GM12864 (cell line): ENCODE data around the gene VWC2L.

Experiments
- DNase-seq: peaks from one replicate; pipeline ENCODE4 v3.0.0-alpha.2; 2011; ENCODE audit warnings: low read depth
- H3K4me3 ChIP-seq: 2 replicates; pipeline ENCODE4 v1.5.1; 2011; ENCODE audit warnings: mild to moderate bottlenecking, low read depth, low read length, control low read depth
- TF ChIP-seq, protein P1 (sequence below): IDR thresholded peaks from 2 replicates; pipeline ENCODE4 v1.5.1; 2011; ENCODE audit warnings: low read depth, mild to moderate bottlenecking, moderate library complexity, low read length, control low read depth, inconsistent platforms; ENCODE audit errors: missing control alignments

The VWC2L gene

DNA sequence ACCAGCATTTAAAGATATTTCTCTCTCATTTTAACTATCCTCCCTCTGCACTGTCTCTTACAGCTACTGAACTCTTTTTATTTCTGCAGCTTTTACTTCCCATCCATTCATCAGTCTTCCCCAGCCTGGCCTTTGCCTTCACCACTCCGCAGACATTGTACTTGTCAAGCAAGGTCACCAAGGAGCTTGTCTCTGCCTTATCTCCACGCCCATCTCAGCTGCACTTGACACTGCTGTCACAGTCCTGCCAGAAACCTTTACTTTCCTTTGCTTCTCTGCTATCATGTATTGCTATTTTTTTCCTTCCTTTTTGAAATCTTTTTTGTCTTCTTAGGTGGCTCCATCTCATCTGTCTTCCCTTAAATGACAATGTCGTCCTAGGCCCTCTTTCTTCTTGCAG, 147.0 kb downstream of the VWC2L start:
- TF ChIP-seq, protein P1, sequence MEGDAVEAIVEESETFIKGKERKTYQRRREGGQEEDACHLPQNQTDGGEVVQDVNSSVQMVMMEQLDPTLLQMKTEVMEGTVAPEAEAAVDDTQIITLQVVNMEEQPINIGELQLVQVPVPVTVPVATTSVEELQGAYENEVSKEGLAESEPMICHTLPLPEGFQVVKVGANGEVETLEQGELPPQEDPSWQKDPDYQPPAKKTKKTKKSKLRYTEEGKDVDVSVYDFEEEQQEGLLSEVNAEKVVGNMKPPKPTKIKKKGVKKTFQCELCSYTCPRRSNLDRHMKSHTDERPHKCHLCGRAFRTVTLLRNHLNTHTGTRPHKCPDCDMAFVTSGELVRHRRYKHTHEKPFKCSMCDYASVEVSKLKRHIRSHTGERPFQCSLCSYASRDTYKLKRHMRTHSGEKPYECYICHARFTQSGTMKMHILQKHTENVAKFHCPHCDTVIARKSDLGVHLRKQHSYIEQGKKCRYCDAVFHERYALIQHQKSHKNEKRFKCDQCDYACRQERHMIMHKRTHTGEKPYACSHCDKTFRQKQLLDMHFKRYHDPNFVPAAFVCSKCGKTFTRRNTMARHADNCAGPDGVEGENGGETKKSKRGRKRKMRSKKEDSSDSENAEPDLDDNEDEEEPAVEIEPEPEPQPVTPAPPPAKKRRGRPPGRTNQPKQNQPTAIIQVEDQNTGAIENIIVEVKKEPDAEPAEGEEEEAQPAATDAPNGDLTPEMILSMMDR: no peak
- H3K4me3 ChIP-seq: no peak overlapping the region
- no peak for DNase-seq

DNA sequence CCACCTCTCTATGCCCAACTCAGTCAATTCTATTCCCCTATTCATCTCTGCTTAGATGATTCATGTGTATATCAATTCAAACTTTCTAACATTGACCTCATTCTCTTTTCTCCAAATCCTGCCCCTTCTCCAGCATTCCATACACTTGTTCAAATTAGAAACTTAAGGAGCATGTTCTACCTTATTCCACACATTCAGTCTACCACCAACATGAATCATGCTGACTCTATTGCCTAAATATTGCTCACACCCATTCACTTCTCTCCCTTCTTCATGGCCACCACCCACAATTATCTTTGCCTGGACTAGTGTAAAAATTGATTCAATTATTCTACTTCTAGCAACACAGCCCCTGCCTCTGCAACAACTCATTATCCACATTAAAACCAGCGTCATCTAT, 147.5 kb downstream of the VWC2L start:
- DNase-seq: no peak
- no peak overlapping the region for H3K4me3 ChIP-seq
- TF ChIP-seq, protein P1: no peak

DNA sequence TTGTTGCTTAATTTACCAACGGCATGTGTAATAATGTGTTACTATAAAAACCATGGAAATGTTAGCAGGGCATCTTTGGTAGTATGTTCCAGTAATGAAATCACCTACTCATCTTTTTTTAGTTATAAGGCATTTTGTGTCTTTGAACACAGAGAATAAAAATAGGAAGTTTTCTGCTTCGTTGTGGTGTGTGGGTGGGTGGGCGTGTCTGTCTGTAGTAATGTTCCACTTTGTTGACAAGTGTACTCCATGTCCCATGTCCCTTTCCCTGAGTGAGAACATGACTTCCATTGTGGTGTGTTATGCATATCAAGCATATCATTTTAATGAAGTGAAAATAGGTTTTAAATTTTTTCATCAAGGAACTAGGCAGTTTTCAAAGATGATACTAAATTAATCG, 149.3 kb downstream of the VWC2L start:
- H3K4me3 ChIP-seq: no peak overlapping the region
- DNase-seq: no peak
- TF ChIP-seq, protein P1: no peak

DNA sequence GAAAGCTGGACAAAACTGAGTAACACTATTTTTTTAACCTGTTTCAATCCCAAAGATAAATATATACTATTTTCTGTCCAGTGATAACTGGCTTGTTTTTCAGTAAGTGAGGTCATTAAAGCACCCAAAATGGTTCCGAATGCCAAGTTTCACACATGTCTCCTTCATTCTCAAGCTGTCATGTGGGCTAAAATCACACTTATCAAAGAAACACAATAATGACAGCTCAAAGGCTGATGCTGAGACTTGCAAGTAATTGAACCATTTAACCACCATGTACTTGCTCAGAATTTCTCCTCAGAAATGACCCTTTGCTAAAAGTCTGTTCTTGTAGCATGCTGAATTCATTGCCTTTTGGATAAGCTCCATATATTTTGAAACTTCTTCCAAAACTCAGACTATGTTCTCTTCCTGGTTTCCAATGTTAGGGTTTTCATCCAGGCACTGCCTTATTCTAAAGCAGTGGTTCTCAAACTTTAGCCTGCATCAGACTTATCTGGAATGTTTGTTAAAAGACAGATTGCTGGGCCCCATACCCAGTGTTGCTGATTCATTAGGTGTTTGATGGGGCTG, 149.8 kb downstream of the VWC2L start:
- DNase-seq: no peak
- no peak overlapping the region for H3K4me3 ChIP-seq
- TF ChIP-seq, protein P1: no peak

DNA sequence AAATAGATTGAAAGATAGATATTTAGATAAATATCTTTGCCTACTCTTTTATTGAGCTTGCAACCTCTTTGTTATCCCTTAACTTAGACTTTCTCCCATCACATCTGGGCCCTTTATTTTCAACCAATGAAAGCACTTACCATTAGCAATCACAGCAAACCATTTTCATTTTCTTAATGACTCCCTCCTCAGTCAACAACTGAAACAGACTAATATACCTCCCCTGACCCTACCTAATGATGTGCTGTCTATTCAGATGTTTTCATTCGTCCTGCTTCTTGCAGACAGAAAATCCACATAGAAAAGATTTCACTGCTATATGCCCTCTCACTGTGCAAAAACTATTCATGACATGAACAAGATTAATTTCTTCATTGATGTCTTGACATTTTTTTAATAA, 154.4 kb downstream of the VWC2L start:
- TF ChIP-seq, protein P1: no peak
- no peak overlapping the region for H3K4me3 ChIP-seq
- no peak for DNase-seq

DNA sequence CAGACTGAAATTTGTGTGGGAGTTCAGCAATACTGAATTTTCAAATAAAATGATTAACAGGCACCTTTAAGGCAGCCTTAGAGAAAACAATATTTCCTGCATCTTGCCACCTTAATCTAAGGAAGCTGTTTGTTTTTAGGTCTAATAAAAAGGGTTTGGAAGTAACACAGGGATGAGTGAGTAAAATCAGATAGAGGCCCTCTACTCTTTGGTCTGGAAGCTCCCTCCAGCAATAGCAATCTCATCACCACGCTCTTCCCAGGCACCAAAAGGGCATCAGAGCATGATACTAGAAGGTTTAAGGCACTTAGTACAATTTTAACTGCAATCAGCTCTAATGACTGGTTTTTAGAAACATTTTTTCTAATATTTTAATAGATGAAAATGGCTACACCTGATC, 155.6 kb downstream of the VWC2L start:
- DNase-seq: no peak
- no peak overlapping the region for H3K4me3 ChIP-seq
- TF ChIP-seq, protein P1: no peak

DNA sequence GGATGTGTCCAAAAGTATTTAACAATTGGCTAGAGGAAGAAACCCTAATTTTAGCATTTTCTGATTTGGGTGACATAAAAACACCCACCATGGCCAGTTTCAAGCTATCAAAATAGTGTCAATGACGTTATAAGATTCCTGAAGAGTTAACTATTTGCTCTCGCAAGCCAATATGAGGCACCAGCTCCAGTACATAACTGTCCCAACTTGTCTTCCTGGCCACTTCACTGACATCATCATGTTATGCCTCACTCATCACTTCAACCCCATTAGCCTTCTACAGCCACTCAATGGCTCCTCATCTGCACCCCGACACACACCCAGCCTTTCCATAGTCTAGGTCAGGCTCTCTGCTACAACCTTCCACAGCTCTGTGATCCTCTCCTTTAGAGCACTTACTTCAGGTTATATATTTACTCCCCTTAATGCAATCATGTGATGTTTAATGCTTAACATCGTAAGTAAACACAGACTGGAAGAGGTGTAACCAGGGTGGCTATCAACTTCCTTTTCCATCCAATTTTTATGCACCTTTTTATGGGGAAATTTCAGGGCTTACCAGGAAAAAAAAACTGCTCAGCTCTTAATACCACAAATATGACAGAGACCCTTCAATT, 158.7 kb downstream of the VWC2L start:
- no peak for DNase-seq
- no peak overlapping the region for H3K4me3 ChIP-seq
- TF ChIP-seq, protein P1: no peak
